GM13976 (cell line): ENCODE data around the gene NECTIN2.
"Not testable (repeated sequence)": the region's sequence is repeated elsewhere in the genome, so short reads cannot be mapped to it uniquely, and the experiment has no call there.

Experiments
- DNase-seq: peaks from one replicate; pipeline ENCODE4 v3.0.0; 2012; ENCODE audit warnings: low spot score
- in situ Hi-C: fragments of 300-500 bp; cut with MboI; formaldehyde crosslinking; loops from one replicate; pipeline ENCODE4 v1.12.0; 2022; ENCODE audit warnings: low sequenced_read_pairs, mixed read lengths, inconsistent platforms; ENCODE audit not compliant: unreplicated experiment
- TF ChIP-seq, protein P1 (sequence below): IDR thresholded peaks from 2 replicates; pipeline ENCODE4 v1.5.1; 2012; ENCODE audit warnings: borderline replicate concordance, mild to moderate bottlenecking; ENCODE audit not compliant: insufficient read depth; ENCODE audit errors: extremely low read depth, missing control alignments, control extremely low read depth

The NECTIN2 gene

DNA sequence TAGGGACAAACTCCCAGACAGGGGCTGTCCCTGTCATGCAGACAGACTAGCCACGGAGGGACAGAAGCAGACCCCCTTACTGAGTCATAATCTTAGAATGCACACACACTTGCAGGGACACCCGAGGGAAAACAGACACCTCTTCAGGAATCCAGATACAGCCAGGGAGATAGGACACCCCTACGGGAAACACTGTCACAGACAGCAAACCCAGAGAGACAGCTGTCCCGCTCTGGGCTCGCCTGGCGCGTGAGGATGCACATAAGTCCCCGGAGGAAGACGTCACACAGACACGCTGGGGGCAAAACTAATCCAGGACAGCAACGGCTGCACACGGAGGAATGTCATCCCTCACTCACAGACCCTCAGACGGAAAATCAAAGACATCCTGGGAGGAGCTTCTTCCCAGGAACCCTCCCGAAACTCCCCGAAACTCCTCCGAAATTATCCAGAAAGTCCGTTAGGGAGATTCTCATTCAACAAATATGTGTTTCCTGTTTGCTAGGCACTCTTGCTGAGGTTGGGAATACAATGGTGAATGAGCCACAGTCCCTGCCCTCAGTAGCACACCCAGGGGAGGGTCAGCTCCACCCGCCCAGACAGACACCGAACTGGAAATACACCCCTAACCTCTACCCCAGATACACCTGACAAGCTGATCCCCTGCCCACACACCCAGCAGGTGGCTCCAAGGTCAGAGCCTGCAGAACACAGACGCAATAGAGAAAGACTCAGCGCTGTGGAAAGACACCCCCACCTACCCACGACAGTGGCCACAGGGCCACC lies 29.8 kb downstream of the NECTIN2 start:
- in situ Hi-C loops, result no loop called here
- DNase-seq, result no peak
- TF ChIP-seq, protein P1, sequence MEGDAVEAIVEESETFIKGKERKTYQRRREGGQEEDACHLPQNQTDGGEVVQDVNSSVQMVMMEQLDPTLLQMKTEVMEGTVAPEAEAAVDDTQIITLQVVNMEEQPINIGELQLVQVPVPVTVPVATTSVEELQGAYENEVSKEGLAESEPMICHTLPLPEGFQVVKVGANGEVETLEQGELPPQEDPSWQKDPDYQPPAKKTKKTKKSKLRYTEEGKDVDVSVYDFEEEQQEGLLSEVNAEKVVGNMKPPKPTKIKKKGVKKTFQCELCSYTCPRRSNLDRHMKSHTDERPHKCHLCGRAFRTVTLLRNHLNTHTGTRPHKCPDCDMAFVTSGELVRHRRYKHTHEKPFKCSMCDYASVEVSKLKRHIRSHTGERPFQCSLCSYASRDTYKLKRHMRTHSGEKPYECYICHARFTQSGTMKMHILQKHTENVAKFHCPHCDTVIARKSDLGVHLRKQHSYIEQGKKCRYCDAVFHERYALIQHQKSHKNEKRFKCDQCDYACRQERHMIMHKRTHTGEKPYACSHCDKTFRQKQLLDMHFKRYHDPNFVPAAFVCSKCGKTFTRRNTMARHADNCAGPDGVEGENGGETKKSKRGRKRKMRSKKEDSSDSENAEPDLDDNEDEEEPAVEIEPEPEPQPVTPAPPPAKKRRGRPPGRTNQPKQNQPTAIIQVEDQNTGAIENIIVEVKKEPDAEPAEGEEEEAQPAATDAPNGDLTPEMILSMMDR, result no peak

DNA sequence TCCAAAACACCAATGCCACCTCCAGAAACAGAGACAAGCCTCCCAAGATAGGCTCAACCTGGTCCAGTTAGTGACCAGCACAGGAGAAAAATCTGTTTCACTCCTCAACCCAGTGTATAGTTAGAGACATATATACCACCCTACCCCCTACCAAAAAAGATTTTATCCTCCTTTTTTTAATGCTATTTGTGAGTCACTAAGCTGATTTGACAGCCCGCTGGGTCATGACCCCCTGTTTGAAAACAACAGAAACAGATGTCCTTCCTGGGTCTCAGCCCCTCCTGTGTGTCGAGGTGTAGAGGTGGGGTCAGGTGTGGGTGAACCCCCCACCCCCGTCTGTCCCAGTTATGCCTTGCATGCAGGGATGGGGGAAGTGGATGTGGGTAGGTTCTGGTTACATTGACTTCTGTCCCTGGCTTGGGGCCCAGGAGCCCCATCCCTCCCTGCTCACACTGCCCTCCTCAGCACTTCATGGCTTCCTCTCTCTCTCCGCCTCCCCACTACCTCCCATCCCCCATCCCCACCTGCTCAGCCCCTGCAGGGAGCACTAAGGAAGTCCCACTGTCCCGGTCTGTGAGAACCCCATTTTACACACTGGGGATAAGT lies 30.9 kb downstream of the NECTIN2 start:
- in situ Hi-C loops, result no loop called here
- TF ChIP-seq, protein P1, result no peak
- no peak for DNase-seq

DNA sequence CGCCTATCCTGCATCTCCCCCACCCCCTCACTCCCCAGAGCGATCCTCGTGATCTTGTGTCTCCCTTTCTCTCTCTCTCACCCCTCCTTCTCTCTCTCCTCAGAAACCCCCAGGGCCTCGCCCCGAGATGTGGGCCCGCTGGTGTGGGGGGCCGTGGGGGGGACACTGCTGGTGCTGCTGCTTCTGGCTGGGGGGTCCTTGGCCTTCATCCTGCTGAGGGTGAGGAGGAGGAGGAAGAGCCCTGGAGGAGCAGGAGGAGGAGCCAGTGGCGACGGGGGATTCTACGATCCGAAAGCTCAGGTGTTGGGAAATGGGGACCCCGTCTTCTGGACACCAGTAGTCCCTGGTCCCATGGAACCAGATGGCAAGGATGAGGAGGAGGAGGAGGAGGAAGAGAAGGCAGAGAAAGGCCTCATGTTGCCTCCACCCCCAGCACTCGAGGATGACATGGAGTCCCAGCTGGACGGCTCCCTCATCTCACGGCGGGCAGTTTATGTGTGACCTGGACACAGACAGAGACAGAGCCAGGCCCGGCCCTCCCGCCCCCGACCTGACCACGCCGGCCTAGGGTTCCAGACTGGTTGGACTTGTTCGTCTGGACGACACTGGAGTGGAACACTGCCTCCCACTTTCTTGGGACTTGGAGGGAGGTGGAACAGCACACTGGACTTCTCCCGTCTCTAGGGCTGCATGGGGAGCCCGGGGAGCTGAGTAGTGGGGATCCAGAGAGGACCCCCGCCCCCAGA lies 32.2 kb downstream of the NECTIN2 start:
- TF ChIP-seq, protein P1, result no peak
- no peak for DNase-seq
- in situ Hi-C loops, result no loop called here

DNA sequence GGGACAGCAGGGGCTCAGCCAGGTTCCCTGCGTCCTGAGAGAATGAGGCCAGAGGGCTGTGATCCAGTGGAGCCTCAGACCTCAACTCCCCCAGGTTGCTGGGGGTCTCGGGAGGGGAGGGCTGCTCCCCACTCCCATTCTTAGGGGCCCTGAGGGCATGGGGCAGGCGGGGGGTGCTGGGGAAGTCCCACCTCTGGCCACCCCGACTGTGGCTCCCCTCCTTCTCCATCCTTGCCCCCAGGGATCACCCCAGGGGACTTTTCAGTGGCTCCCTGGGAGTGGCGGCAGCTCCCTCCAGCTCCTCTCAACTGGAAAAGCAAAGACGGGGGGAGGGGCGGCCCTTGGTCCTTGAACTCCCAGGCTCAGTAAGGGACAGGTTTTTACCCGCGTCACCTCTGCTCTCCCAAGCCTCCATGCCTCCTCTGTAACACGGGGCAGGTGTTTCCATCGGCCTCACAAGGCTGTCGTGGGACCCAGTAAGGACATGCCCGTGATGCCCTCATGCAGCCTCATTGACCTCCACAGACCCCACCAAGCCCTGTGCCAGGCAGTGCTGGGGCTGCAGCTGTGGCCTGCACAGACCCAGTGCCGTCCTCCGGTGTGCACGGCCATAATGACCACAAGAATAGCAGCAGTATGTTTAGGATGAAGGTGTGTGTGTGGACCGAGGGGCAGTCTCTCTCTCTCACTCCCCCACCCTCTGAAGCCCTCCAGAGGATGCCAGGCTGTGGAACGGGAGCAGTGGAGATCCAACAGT lies 33.4 kb downstream of the NECTIN2 start:
- in situ Hi-C loops, result no loop called here
- TF ChIP-seq, protein P1, result no peak
- no peak for DNase-seq

DNA sequence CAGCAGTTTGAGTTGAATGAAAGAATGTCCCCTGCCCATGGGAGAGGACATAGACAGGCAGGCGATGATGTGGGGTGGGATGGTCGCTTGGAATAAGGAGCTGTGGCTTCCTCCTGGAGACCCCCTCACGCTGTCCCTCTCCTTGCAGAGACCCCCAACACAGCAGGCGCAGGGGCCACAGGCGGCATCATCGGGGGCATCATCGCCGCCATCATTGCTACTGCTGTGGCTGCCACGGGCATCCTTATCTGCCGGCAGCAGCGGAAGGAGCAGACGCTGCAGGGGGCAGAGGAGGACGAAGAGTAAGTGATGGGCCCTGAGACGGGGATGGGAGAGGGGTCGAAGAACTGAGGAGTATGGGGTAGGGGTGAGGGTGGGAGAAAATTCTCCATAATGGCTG lies 36.0 kb downstream of the NECTIN2 start:
- in situ Hi-C loops, result no loop called here
- no peak for DNase-seq
- TF ChIP-seq, protein P1, result no peak

DNA sequence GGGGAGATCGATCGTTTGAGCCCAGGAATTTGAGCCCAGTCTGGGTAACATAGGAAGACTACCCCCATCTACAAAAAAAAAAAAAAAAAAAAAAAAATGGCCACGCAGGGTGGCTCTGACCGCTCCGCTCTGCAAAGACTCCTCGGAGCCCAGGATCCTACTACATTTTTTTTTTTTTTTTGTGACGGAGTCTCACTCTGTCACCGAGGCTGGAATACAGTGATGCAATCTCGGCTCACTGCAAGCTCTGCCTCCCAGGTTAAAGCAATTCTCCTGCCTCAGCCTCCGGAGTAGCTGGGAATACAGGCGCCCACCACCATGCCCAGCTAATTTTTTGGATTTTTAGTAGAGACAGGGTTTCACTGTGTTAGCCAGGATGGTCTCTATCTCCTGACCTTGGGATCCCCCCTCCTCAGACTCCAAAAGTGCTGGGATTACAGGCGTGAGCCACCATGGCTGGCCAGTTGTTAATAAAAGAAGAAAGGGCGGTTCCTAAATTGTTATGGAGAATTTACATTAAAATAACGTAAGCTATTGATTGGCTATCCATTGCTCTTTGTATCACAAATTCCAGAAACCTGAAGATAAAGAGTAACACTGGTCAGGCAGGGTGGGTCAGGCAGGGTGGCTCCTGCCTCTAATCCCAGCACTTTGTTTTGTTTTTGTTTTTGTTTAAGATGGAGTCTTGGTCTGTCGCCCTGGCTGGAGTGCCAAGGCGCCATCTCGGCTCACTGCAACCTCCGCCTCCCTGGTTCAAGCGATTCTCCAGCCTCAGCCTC lies 36.7 kb downstream of the NECTIN2 start:
- DNase-seq, in situ Hi-C loops: not testable (repeated sequence)
